Endothelial cell of umbilical vein (primary cell): ENCODE measurements around the gene GLB1L2.

Experiments
- CTCF ChIP-seq, 2 donors: IDR thresholded peaks; 1 replicate in 1 of 2; 2 replicates in 1 of 2; pipeline ENCODE4 v1.5.1; 2011; ENCODE audit warnings: low read length in 2 of 2, mild to moderate bottlenecking in 2 of 2, moderate library complexity in 2 of 2, control low read depth in 1 of 2, inconsistent platforms in 1 of 2, low read depth in 1 of 2; ENCODE audit not compliant: insufficient read depth in 1 of 2; ENCODE audit errors: extremely low read depth in 1 of 2
- EZH2 ChIP-seq: IDR thresholded peaks from 2 replicates; pipeline ENCODE4 v1.6.1; 2012; ENCODE audit warnings: borderline replicate concordance, low read depth, mild to moderate bottlenecking, moderate library complexity, low read length, inconsistent platforms; ENCODE audit not compliant: severe bottlenecking
- GATA2 ChIP-seq: IDR thresholded peaks from 2 replicates; pipeline ENCODE4 v1.7.0; 2011; ENCODE audit warnings: low read depth, mild to moderate bottlenecking, moderate library complexity, mixed read lengths, low read length; ENCODE audit not compliant: insufficient read length, insufficient read depth
- JUN ChIP-seq: IDR thresholded peaks from 2 replicates; pipeline ENCODE4 v1.6.1; 2011; ENCODE audit warnings: borderline replicate concordance, low read depth; ENCODE audit not compliant: insufficient read length, insufficient read depth
- MAX ChIP-seq: IDR thresholded peaks from 2 replicates; pipeline ENCODE4 v1.6.1; 2011; ENCODE audit not compliant: insufficient read depth, insufficient read length
- POLR2A ChIP-seq: IDR thresholded peaks from 2 replicates; pipeline ENCODE4 v1.6.1; 2012; ENCODE audit warnings: low read depth, mild to moderate bottlenecking, control low read depth, low read length
- POLR2AphosphoS5 ChIP-seq: IDR thresholded peaks from 2 replicates; pipeline ENCODE4 v1.6.1; 2012; ENCODE audit warnings: low read depth, mild to moderate bottlenecking, control low read depth, low read length, moderate library complexity; ENCODE audit not compliant: insufficient read depth

GRCh38 chr11:134358165-134358855 is 26.5 kb downstream of the GLB1L2 start:
- TF ChIP-seq CTCF (IDR thresholded peaks at IDR 0.05; ENCODE audit: extremely low read depth in 1 of 2, insufficient read depth in 1 of 2, low read depth in 1 of 2, low read length in 2 of 2) (no peak), EZH2 (no peak), POLR2A (no peak), GATA2 (no peak), MAX (no peak), POLR2AphosphoS5 (no peak), JUN (no peak)
